Panc1 (cell line): Measurements from ENCODE around the gene C2orf42. TPM values are rescaled to one million over a fixed set of nuclear protein-coding genes. Genes with fewer than 3 reads are reported as not detected.
"Not testable (repeated sequence)": the region's sequence is repeated elsewhere in the genome, so short reads cannot be mapped to it uniquely, and the experiment has no call there.

Experiments used
- ATAC-seq: fragments of 200-7000 bp; cut with Tn5 transposase; 2 replicates; pipeline ENCODE4 v1.9.1; 2020; ENCODE audit warnings: mild to moderate bottlenecking, moderate library complexity
- BruUV-seq: library from RNA; stranded (reverse); fragments of 400-500 nt; replicated peaks from 2 replicates; lab custom pipeline; 2021; lab: Mats Ljungman, UMichigan
- CTCF ChIA-PET: fragments of 300-600 bp; sonication (Branson Sonifier 250); formaldehyde crosslinking; loops from one replicate; lab custom pipeline; 2022; ENCODE audit warnings: antibody characterized with exemption; lab: Charles Lee
- POLR2A ChIA-PET: fragments of 300-600 bp; sonication (Branson Sonifier 250); formaldehyde crosslinking; loops from one replicate; lab custom pipeline; 2022; ENCODE audit warnings: antibody characterized with exemption; lab: Charles Lee
- DNase-seq: peaks from one replicate; pipeline ENCODE4 v3.0.0-alpha.2; 2010; ENCODE audit warnings: low read depth, low spot score
- H3K27ac ChIP-seq: 2 replicates; pipeline ENCODE4 v1.5.1; 2011; ENCODE audit warnings: mild to moderate bottlenecking, low read length, inconsistent platforms
- H3K27me3 ChIP-seq: fragments of 200-500 bp; sonication (Bioruptor generic); 2 replicates; pipeline ENCODE4 v1.6.0; 2014; ENCODE audit warnings: low read length, inconsistent platforms; ENCODE audit not compliant: control insufficient read depth, insufficient read depth
- H3K36me3 ChIP-seq: fragments of 200-500 bp; sonication (Bioruptor generic); 2 replicates; pipeline ENCODE4 v1.5.1; 2014; ENCODE audit warnings: inconsistent platforms, mild to moderate bottlenecking, low read length, moderate library complexity; ENCODE audit not compliant: control insufficient read depth, insufficient read depth
- H3K4me1 ChIP-seq: 2 replicates; pipeline ENCODE4 v1.5.1; 2011; ENCODE audit warnings: inconsistent platforms, mild to moderate bottlenecking, low read length, moderate library complexity; ENCODE audit not compliant: control insufficient read depth, insufficient read depth
- H3K4me3 ChIP-seq, 2 experiments: 2 replicates each; pipeline ENCODE4 v1.5.1; 2011 to 2012; ENCODE audit warnings: low read depth in 2 of 2, low read length in 2 of 2, mild to moderate bottlenecking in 2 of 2, inconsistent platforms in 1 of 2, moderate library complexity in 1 of 2
- H3K9me3 ChIP-seq: fragments of 200-500 bp; sonication (Bioruptor generic); 2 replicates; pipeline ENCODE4 v1.5.1; 2014; ENCODE audit warnings: low read depth, mild to moderate bottlenecking, inconsistent platforms, low read length, moderate library complexity; ENCODE audit not compliant: control insufficient read depth, insufficient read depth
- POLR2AphosphoS5 ChIP-seq: IDR thresholded peaks from 2 replicates; pipeline ENCODE4 v1.6.1; 2012; ENCODE audit warnings: mild to moderate bottlenecking, low read depth, low read length, moderate library complexity
- SIN3A ChIP-seq: IDR thresholded peaks from 2 replicates; pipeline ENCODE4 v1.6.1; 2012; ENCODE audit warnings: low read depth, mild to moderate bottlenecking, low read length, moderate library complexity, borderline replicate concordance; ENCODE audit not compliant: insufficient read depth
- TCF7L2 ChIP-seq: IDR thresholded peaks from 2 replicates; pipeline ENCODE4 v1.6.1; 2011; ENCODE audit warnings: mild to moderate bottlenecking, low read depth, low read length, inconsistent platforms
- in situ Hi-C: cut with HindIII; loops from 2 replicates; pipeline ENCODE4 v1.10.0; 2016; ENCODE audit warnings: low sequenced_read_pairs, low pct_unique_long_range_greater_than_20kb
- intact Hi-C: fragments of 100-400 bp; cut with micrococcal nuclease; formaldehyde crosslinking; loops from one replicate; pipeline ENCODE4 v1.10.0; 2022; ENCODE audit not compliant: unreplicated experiment
- total RNA-seq: library from RNA; stranded (reverse); gene quantifications from one replicate; pipeline ENCODE4 v1.2.1, GENCODE V29; 2021; ENCODE audit not compliant: unreplicated experiment
- TF ChIP-seq, protein P1 (sequence below), 2 experiments: IDR thresholded peaks; 2 replicates each; pipeline ENCODE4 v1.6.1; 2011 to 2012; ENCODE audit warnings: low read depth in 2 of 2, control low read depth in 1 of 2, low read length in 1 of 2, mild to moderate bottlenecking in 1 of 2, moderate library complexity in 1 of 2; ENCODE audit not compliant: insufficient read depth in 1 of 2
- TF ChIP-seq, protein P2 (sequence below): fragments of 450-650 bp; IDR thresholded peaks from 2 replicates; pipeline ENCODE4 v1.5.1; 2017; ENCODE audit warnings: mild to moderate bottlenecking

C2orf42 gene
- total RNA-seq, 1 experiment from 2014 or later = 15.4 TPM

DNA sequence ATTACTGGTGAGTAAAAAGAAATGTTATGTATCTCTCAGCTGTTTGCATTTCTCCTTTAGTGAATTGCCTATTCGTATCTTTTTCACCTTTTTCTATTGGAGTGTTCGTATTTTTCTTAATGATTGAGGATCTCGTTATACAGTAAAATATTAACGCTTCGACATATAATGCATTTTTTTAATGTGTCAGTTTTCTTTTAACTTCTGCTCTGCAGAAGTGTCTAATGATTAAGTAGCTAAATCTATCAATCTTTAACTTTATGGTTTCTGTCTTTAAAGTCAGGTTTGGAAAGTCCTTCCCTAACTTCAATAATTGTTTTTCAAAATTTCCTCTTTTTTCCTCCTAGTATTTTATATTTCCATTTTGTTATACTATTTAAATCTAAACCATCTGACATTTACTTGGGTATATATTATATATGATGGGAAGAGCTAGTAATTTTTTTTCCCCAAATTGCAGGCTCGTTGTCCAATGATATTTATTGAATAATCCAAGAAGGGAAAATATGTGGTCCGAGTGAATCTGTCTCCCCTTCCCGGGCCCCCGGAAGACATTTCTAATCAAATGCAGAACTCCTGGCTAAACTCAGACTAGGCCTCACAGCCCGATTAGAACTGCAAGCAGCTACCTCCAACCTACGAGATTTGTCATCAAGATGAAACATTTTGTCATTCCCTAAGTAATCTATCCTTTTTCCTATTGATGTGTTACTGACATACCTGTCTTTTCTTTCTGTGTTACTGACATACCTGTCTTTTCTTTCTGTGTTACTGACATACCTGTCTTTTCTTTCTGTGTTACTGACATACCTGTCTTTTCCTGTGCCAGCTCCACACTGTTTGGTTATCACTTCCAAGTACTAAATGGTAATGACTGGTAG is 86.3 kb downstream of the C2orf42 start:
- Histone ChIP-seq H3K27me3 (no peaks in the 10 kb centered on the region), H3K36me3 (no peaks in the 10 kb centered on the region), H3K27ac (peak overlapping the region; percentile 56), H3K4me1 (peaks cover 23% of the 10 kb centered on the region), H3K4me3 (no peak overlapping the region), H3K9me3 (no peaks in the 10 kb centered on the region)
- DNase-seq (no peak), ATAC-seq (no peak)
- intact Hi-C loops = no loop called here
- CTCF ChIA-PET = interaction anchor here (0.5 to 0.6 kb wide), 2 partner anchors 11 to 31 kb away, joined by 3 to 6 read pairs; no protein-coding TSS in a partner anchor
- TF ChIP-seq SIN3A = no peak
- TF ChIP-seq POLR2AphosphoS5 = no peak
- in situ Hi-C loops = no loop called here
- BruUV-seq = no TSS peak
- POLR2A ChIA-PET = interaction anchor here (1.2 kb wide), 1 partner anchor 20 kb away, joined by 14 read pairs; no protein-coding TSS in a partner anchor

DNA sequence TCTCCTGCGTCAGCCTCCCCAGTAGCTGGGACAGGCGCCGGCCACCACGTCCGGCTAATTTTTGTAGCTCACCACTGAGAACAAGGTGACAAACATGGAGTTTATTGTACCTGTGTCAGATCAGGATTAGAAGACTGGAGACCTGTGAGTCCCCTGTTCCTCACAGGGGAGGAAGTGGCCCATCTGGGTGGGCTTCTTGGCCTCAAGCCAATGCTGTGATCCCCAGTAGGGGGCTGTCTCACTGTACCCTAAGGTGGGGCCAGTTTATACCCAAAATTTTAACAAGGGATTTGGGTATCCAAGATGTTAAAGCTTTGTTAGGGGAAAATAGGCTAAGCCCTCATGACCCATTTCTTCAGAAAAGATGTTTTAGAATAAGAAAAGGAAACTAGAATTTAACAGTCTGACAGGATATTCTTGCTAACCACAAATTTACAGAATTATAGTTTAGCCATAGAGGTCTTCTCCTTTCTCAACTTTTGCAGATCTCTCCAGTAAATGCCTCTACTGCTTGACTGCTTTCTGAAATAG is 87.2 kb downstream of the C2orf42 start:
- CTCF ChIA-PET = no interaction called here
- no TSS peak for BruUV-seq
- Histone ChIP-seq H3K4me1 (peaks cover 14% of the 10 kb centered on the region), H3K36me3 (no peaks in the 10 kb centered on the region), H3K27me3 (no peaks in the 10 kb centered on the region), H3K27ac (peak overlapping the region; percentile 56), H3K4me3 (no peak overlapping the region), H3K9me3 (no peaks in the 10 kb centered on the region)
- TF ChIP-seq TCF7L2 (no peak), POLR2AphosphoS5 (no peak), SIN3A (no peak)
- TF ChIP-seq, protein P1, sequence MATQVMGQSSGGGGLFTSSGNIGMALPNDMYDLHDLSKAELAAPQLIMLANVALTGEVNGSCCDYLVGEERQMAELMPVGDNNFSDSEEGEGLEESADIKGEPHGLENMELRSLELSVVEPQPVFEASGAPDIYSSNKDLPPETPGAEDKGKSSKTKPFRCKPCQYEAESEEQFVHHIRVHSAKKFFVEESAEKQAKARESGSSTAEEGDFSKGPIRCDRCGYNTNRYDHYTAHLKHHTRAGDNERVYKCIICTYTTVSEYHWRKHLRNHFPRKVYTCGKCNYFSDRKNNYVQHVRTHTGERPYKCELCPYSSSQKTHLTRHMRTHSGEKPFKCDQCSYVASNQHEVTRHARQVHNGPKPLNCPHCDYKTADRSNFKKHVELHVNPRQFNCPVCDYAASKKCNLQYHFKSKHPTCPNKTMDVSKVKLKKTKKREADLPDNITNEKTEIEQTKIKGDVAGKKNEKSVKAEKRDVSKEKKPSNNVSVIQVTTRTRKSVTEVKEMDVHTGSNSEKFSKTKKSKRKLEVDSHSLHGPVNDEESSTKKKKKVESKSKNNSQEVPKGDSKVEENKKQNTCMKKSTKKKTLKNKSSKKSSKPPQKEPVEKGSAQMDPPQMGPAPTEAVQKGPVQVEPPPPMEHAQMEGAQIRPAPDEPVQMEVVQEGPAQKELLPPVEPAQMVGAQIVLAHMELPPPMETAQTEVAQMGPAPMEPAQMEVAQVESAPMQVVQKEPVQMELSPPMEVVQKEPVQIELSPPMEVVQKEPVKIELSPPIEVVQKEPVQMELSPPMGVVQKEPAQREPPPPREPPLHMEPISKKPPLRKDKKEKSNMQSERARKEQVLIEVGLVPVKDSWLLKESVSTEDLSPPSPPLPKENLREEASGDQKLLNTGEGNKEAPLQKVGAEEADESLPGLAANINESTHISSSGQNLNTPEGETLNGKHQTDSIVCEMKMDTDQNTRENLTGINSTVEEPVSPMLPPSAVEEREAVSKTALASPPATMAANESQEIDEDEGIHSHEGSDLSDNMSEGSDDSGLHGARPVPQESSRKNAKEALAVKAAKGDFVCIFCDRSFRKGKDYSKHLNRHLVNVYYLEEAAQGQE (IDR thresholded peaks at IDR 0.05; ENCODE audit: insufficient read depth in 1 of 2, low read depth in 2 of 2, low read length in 1 of 2) = no peak
- TF ChIP-seq, protein P2, sequence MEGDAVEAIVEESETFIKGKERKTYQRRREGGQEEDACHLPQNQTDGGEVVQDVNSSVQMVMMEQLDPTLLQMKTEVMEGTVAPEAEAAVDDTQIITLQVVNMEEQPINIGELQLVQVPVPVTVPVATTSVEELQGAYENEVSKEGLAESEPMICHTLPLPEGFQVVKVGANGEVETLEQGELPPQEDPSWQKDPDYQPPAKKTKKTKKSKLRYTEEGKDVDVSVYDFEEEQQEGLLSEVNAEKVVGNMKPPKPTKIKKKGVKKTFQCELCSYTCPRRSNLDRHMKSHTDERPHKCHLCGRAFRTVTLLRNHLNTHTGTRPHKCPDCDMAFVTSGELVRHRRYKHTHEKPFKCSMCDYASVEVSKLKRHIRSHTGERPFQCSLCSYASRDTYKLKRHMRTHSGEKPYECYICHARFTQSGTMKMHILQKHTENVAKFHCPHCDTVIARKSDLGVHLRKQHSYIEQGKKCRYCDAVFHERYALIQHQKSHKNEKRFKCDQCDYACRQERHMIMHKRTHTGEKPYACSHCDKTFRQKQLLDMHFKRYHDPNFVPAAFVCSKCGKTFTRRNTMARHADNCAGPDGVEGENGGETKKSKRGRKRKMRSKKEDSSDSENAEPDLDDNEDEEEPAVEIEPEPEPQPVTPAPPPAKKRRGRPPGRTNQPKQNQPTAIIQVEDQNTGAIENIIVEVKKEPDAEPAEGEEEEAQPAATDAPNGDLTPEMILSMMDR = no peak
- in situ Hi-C loops (no loop called here), intact Hi-C loops (no loop called here)
- POLR2A ChIA-PET = interaction anchor here (0.6 to 1.2 kb wide), 2 partner anchors 21 to 31 kb away, joined by 6 to 14 read pairs; no protein-coding TSS in a partner anchor
- no peak for ATAC-seq
- DNase-seq = no peak

DNA sequence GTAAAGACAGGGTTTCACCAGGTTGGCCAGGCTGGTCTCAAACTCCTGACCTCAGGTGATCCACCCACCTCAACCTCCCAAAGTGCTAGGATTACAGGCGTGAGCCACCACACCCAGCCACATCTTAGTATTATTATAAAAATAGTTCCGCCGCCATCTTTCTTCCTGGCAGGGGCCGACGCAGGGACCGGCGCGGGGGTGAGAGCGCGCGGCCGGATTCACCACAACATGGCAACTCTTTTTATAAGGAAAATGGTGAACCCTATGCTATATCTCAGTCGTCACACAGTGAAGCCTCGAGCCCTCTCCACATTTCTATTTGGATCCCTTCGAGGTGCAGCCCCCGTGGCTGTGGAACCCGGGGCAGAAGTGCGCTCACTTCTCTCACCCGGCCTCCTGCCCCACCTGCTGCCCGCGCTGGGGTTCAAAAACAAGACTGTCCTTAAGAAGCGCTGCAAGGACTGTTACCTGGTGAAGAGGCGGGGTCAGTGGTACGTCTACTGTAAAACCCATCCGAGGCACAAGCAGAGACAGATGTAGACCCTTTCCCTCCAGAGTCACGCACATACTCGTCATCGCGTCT is 88.4 kb downstream of the C2orf42 start:
- intact Hi-C loops, H3K4me1 ChIP-seq, POLR2A ChIA-PET: not testable (repeated sequence)

DNA sequence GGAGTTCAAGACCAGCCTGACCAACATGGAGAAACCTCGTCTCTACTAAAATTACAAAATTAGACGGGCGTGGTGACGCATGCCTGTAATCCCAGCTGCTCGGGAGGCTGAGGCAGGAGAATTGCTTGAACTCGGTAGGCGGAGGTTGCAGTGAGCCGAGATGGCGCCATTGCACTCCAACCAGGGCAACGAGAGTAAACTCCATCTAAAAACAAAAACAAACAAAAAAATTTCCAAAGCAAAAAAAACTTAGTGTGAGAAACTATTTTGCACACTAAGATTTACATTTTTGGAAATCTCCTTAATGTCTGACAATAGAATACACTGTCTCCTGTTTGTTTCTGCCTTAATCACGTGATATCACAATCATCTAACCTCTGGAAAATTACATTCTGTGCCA is 89.1 kb downstream of the C2orf42 start:
- H3K4me3 ChIP-seq, H3K36me3 ChIP-seq, ATAC-seq, CTCF ChIA-PET, H3K27me3 ChIP-seq, H3K4me1 ChIP-seq, POLR2A ChIA-PET, H3K9me3 ChIP-seq, DNase-seq, H3K27ac ChIP-seq, BruUV-seq, intact Hi-C loops, in situ Hi-C loops: not testable (repeated sequence)

More for the DNA sequence above, 88.4 kb downstream of the C2orf42 start:
- ATAC-seq, CTCF ChIA-PET, H3K36me3 ChIP-seq, H3K4me3 ChIP-seq, BruUV-seq, H3K27me3 ChIP-seq, H3K27ac ChIP-seq, DNase-seq, in situ Hi-C loops, H3K9me3 ChIP-seq: not testable (repeated sequence)
